Right renal cortex interstitium (tissue), 3 donors: Measurements from ENCODE around the gene CFAP46. TPM values are rescaled to one million over a fixed set of nuclear protein-coding genes. Genes with fewer than 3 reads are reported as not detected.

ENCODE experiments used
- DNase-seq, 3 donors: peaks; one replicate each; pipeline ENCODE4 v3.0.0-alpha.2; 2013; ENCODE audit warnings: low read depth in 3 of 3, low spot score in 2 of 3
- polyA plus RNA-seq, 3 donors: library from polyadenylated mRNA; unstranded; fragments of 120-200 nt; gene quantifications; one replicate each; pipeline ENCODE4 v1.2.1, GENCODE V29; 2013; ENCODE audit not compliant: insufficient read length in 3 of 3

The CFAP46 gene
- polyA plus RNA-seq, 3 donors: 6.1 to 7.8 (median 6.7) TPM

- no peak for DNase-seq
These were observed 4.6 kb upstream of the CFAP46 start for GRCh38 chr10:132946806-132947546.

GRCh38 chr10:132946311-132946710 lies 3.9 kb upstream of the CFAP46 start:
- DNase-seq: no peak

DNA sequence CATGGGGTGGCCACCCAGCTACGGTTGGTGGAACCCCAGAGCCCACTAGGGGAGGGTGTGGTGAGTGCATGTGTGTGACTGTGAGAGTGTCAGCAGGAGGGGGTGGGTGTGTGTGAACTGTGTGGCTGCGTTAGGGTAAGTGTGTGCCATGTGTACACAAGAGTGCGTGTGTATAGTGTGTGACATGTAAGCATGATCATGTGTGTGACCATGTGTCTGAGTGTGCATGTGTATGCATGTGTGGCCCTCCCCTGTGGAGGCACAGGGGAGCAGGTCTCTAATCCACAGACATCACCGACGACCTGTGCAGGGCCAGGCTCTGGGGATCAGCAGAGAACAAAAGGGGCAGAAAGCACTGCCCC lies 3.5 kb upstream of the CFAP46 start:
- DNase-seq: no peak

GRCh38 chr10:132945125-132945893 lies 2.9 kb upstream of the CFAP46 start:
- DNase-seq: no peak

DNA sequence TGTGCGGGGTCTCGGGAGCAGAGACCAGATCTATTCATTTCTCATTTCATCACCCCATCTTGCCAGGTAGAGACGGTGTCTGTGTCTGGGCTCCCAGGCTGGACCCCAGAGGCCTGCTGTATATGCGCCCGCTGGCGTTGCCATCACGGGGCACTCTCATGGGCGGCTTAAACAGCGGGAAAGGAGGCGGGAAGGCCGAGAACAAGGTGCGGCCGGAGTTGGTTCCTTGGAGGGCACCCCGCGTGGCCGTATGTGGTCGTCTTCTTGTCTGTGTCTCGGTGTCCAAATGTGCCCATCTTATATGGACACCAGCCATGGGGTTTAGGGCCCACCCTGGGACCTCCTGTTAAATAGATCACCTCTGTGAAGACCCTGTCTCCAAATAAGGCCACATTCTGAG lies 2.1 kb upstream of the CFAP46 start:
- no peak for DNase-seq

DNA sequence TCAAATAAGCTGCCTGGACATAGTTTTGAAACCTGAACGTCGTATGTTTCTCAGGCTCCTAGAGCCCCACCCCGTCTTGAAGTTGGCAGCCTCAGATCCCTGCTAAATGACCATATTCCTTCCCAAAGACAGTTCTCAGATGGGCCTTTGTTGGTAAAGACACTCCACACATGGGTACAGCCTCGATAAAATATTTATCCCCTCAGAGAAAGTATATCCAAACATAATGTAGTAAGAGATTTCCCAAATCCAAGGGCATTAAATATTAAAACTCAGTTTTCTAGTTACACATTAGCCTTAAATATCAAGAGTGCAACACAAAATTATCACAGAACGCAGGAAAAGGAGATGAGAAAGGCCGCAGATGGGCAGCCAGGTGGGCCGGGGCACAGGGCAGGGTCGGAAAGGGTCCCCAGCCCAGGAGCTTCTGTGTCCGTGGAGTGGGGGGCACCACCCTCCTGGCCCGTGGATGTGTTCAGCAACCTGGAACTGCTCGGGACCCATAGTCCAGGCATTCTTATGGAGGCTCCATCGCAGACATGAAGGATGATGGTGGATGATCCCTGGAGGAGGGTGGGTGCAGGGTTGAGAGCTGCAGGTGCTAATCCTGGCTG lies 1.5 kb upstream of the CFAP46 start:
- no peak for DNase-seq

DNA sequence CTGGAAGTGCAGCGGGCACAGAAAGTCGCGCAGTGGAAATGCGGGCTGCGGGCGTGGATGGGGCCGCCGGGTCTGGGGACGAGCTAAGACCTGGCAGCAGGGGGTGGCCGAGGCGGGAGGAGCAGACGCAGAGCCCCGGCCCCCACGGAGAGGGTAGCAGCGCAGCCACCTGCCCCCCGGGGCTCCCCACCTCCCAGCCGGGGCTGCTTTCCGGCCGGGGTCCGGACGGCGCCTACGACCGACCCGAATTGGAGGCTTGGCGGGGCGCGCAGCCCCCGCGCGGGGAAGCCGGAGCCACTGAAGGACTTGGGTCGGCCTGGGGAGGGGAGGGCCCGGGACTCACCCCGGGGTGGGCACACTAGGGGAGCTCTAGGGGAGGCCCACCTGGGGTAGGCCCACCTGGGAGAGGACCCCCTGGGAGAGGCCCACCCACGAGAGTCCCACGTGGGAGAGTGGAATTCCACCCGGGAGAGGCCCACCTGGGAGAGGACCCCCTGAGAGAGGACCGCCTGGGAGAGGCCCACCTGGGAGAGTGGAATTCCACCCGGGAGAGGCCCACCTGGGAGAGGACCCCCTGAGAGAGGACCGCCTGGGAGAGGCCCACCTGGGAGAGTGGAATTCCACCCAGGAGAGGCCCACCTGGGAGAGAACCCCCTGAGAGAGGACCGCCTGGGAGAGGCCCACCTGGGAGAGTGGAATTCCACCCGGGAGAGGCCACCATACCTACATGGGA lies 854 bp upstream of the CFAP46 start:
- no peak for DNase-seq

- no peak for DNase-seq
These were observed 724 bp downstream of the CFAP46 start for GRCh38 chr10:132941640-132942051.

DNA sequence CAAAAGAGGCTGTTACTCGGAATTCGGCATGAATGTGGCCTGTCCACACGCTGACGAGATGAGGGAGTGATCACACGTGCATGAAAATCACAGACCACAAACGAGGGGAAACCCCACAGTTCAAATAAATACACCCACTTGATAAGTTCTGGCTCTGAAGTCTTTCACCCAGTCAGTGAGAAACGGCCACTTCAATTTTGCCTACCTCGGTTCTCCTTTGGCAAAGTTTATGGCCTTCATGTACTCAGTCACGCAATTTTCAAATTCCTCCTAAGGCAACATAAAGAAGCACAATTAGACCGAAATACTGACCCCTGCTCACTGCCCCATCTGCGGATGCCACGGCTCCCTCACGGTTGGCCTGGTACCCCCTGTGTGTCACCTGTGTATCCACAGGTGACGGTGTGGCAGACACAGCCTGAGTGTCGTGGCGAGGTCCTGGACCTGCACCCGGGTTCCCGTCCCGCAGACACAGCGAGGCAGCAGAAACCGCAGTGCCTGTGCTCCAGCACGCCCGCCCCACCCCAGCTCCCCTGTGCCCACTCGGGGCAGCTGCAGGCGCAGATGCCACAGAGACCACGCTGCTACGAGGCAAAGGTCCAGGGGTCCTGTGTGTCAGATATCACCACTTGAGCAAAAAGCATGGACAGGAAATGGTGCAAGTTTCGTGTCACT lies 1.4 kb downstream of the CFAP46 start:
- DNase-seq: no peak

DNA sequence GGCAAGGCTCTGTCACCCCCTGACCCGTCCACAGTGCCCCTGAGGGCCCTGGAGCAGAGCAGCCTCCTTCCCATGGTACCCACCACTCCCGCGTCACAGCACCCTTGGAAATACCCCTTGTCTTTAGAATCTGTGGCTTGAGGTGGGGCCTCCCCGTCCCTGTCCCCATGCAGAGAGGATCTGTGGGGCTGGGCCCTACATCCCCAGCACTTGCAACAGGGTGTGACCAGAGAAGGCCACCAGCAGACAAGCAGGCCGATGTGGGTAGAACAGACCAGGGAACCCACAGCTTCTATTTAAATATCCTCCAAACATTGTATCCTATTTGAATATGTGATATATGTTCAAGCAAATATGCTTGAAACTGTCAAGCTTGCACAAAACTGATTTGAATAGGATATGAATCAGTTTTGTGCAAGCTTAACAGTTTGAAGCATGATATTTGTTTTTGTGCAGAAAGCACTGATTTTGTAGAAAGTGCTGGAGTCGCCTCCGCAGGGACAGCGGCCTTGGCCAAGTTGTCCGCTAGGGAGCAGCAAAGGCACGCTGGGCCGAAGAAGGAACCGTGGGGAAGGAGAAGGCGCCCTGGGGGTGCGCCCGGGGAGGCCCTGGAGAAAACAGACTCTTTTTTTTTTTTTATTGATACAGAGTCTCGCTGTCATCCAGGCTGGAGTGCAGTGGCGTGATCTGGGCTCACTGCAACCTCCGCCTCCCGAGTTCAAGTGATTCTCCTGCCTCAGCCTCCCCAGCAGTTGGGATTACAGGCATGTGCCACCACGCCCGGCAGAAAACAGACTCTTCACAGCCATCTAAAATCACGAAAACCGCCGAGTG lies 2.2 kb downstream of the CFAP46 start:
- no peak for DNase-seq

DNA sequence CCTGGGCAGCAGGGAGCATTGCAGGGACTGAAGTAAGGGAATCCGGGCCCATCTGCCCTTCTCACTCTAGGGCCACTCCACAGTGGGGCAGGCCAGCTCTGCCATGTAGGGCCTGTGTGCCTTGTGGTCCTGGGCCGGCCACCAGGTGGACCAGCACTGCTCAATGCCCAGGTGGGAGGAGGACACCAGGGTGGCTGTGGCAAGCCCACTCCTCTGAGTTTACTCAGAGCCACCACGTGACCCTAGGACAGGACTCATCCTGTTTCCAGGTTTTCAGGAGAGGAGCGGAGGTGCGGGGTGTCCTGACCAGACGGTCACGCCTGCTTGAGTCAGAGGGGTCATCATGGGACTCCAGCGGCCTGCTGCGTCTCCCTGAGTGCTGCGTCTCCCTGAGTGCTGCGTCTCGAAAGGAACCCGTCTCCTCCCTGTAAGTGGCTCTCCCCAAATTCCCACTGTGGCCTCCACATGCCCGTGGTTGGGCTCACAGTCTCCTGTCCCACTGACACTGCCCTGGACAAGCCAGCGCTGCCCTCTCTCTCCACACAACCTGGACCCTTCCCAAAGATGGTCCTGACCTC lies 2.9 kb downstream of the CFAP46 start:
- no peak for DNase-seq

- DNase-seq: no peak
These were observed 3.7 kb downstream of the CFAP46 start for GRCh38 chr10:132938472-132939339.

DNA sequence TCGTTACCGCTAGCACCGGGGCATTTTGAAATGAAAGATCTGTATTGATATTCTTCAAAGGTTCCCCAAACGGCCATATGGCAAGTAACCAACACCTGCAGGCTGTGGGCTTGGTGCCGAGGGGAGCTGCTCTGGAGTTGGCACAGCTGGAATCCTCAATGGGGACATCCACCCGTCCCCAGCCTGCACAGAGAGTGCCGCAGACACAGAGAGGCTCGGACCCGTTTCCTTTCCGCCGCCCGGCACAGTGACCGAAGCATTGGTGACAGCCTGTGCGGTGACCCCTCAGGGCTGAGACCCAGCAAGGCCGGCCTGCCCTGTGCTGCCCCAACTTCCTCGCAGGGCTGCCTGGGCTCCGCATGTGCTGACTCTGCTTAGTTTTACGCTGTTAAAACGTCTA lies 4.5 kb downstream of the CFAP46 start:
- DNase-seq: no peak

DNA sequence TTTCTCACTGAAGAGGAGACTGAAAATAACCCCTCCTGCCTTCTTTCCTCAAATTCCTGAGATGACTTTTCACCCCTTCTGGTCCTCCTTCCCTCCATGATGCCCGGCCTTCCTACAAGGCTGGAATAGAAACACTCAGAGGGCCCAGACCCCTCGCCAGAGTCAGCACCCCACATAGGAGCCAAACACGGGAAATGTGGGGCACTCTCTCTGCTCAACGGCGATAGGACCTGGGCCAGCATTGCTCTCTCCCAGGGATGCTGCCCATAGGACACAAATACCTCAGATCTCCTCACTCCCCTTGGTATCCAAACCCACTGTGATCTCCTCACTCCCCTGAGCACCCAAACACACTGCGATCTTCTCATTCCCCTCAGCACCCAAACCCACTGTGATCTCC lies 7.4 kb downstream of the CFAP46 start:
- no peak for DNase-seq

- no peak for DNase-seq
These were observed 8.9 kb downstream of the CFAP46 start for GRCh38 chr10:132933308-132934042.

DNA sequence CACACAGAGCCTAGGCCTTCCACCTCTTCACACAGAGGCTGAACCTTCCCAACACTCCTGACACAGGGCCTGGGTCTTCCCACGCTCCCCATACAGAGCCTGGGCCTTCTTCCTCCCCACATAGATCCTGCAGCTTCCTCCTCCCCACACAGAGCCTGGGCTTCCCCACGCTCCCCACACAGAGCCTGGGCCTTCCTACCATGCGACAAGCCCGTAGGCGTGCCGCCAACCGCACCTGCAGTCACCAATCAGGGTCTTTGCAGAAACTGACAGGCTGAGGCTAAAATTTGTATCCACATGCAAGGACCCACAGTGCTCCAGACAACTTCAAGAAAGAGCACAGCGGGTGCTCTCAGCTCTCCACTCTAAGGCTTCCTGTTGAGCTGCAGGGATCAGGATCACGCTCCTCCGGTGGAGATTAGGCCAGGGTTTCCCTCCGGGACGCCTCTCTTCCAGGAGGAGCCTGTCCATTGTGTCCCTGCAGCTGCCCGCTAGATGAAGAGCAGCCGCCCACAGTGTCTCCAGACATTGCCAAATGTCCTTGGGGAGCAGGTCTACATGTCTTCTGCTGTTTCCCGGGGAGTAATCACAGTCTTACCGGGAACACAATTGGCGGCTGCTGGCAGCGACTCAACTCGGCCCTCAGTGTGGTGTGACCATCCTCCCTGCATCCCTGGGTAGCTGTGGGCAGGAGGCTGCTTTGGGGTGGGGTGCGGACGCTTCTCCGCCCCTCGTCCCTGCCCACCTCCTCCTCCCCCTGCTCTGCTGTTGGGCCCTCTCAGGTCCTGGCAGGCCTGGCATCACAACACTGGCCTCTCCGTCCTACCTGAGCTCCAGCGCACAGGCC lies 9.7 kb downstream of the CFAP46 start:
- no peak for DNase-seq
